Activated naive CD4-positive, alpha-beta T cell treated with anti-CD3 and anti-CD28 coated beads, Interleukin-2, amount 50 U/mL, for 24 hours (primary cell): ENCODE measurements around the gene FHL1.

Experiments
- H3K27ac Mint-ChIP-seq: one replicate; pipeline ENCODE4 v1.8.0; 2021; ENCODE audit warnings: mild to moderate bottlenecking, mixed read lengths
- H3K27me3 Mint-ChIP-seq: one replicate; pipeline ENCODE4 v1.8.0; 2021; ENCODE audit warnings: mixed read lengths
- H3K36me3 Mint-ChIP-seq: one replicate; pipeline ENCODE4 v1.8.0; 2021; ENCODE audit warnings: mixed read lengths
- H3K4me1 Mint-ChIP-seq: one replicate; pipeline ENCODE4 v1.8.0; 2021; ENCODE audit warnings: mixed read lengths
- H3K4me3 Mint-ChIP-seq: one replicate; pipeline ENCODE4 v1.8.0; 2021; ENCODE audit warnings: mild to moderate bottlenecking, mixed read lengths
- H3K9me3 Mint-ChIP-seq: one replicate; pipeline ENCODE4 v1.8.0; 2021; ENCODE audit warnings: mixed read lengths

The FHL1 gene

GRCh38 chrX:136130931-136131833 lies 16.2 kb upstream of the FHL1 start:
- H3K9me3 Mint-ChIP-seq: no peaks in the 10 kb centered on the region
- no peak overlapping the region for H3K27ac Mint-ChIP-seq
- no peaks in the 10 kb centered on the region for H3K4me1 Mint-ChIP-seq
- H3K36me3 Mint-ChIP-seq: no peaks in the 10 kb centered on the region
- H3K4me3 Mint-ChIP-seq: no peak overlapping the region
- H3K27me3 Mint-ChIP-seq: no peaks in the 10 kb centered on the region

DNA sequence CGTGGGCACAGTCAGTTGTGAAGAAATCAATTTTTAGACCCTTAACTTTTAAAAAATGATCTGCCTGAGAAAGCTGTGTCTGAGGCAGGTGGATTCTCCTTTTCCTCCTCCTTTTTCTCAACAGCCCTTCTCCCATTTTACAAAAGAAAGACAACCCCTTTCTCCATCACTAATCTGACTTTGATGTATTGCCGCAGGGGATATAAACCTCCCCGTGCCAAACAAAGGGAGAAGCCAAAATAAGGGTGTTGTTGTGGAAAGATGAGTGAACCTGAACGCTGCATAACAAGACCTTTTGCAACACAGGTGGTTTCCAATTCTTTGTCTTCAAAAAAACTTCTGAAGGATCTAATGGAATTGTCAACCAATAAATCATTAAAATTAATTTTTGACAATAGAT lies 8.4 kb upstream of the FHL1 start:
- Mint-ChIP-seq H3K36me3 (no peaks in the 10 kb centered on the region), H3K9me3 (no peaks in the 10 kb centered on the region), H3K4me3 (no peak overlapping the region), H3K27me3 (no peaks in the 10 kb centered on the region), H3K4me1 (peaks cover 10% of the 10 kb centered on the region), H3K27ac (no peak overlapping the region)

DNA sequence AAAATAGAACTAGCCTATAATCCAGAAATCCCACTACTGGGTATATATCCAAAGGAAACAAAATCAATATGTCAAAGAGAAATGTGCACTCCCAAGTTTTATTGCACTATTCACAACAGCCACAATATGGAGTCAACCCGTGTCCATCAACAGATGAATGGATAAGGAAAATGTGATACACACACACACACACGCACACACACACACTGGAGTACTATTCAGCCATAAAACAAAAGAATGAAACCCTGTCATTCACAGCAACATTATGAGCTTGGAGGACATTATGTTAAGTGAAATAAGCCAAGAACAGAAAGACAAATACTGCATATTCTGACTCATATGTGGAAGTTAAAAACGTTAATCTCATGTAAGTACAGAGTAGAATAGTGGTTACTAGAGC lies 5.8 kb upstream of the FHL1 start:
- no peaks in the 10 kb centered on the region for H3K27me3 Mint-ChIP-seq
- no peaks in the 10 kb centered on the region for H3K9me3 Mint-ChIP-seq
- H3K36me3 Mint-ChIP-seq: no peaks in the 10 kb centered on the region
- peaks cover 34% of the 10 kb centered on the region for H3K4me1 Mint-ChIP-seq
- no peak overlapping the region for H3K4me3 Mint-ChIP-seq
- H3K27ac Mint-ChIP-seq: peak overlapping the region; percentile 7

DNA sequence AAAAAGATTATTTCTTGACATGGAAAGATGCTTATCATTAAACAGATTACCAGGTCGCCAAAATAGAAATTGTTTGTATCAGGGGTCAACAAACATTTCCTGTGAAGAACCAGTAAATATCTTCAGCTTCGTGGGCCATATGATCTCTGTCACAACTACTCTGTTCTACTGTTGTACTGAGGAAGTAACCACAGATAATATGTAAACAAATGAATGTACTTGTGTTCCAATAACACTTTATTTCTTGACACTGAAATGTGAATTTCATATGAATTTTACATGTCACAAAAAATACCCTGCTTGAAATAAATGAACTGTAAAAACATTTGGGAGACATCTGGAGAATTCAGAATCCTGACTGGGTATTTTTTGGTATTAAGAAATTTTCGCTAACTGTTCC lies 4.7 kb upstream of the FHL1 start:
- no peak overlapping the region for H3K4me3 Mint-ChIP-seq
- H3K36me3 Mint-ChIP-seq: no peaks in the 10 kb centered on the region
- H3K27me3 Mint-ChIP-seq: no peaks in the 10 kb centered on the region
- H3K4me1 Mint-ChIP-seq: peaks cover 37% of the 10 kb centered on the region
- no peak overlapping the region for H3K27ac Mint-ChIP-seq
- no peaks in the 10 kb centered on the region for H3K9me3 Mint-ChIP-seq

GRCh38 chrX:136143711-136144110 lies 3.6 kb upstream of the FHL1 start:
- Mint-ChIP-seq H3K27me3 (no peaks in the 10 kb centered on the region), H3K4me1 (peaks cover 37% of the 10 kb centered on the region), H3K4me3 (peak overlapping the region; percentile 70), H3K36me3 (no peaks in the 10 kb centered on the region), H3K27ac (peak overlapping the region; percentile 65), H3K9me3 (no peaks in the 10 kb centered on the region)

DNA sequence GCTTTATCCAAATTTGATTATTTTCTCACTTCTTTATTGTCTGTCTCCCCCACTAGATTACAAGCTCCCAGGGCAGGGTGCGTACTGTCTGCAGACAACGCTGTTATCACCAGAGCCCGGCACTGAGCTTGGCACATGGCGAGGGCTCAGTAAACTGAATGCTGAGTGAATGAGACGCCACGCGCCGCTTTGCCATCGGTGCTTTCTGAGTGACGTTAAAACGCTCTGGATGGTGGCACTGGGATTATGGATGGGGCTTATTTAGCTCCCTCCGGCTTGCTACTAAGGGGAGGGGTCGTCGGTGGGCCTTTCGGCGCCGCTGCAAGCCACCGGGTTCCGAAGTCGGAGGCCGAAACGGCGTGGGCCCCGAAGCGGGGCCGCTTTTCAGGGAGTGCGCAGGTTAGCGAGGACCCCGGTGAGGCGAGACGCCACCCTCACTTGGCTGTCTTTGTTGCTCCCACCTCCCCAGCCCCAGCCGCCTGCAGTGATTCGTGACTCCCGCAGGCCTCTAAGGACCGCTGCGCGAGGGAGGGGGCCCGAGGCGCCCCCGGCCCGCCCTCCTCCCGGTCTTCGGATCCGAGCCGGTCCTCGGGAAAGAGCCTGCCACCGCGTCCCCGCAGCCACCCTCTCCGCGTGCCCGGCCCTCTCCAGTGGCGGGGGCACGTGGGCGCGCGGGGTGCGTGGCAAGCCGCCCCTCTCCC lies 569 bp upstream of the FHL1 start:
- peak overlapping the region; percentile 89 for H3K4me3 Mint-ChIP-seq
- H3K27ac Mint-ChIP-seq: peak overlapping the region; percentile 93
- no peaks in the 10 kb centered on the region for H3K27me3 Mint-ChIP-seq
- H3K36me3 Mint-ChIP-seq: no peaks in the 10 kb centered on the region
- H3K9me3 Mint-ChIP-seq: no peaks in the 10 kb centered on the region
- peaks cover 41% of the 10 kb centered on the region for H3K4me1 Mint-ChIP-seq

- no peak overlapping the region for H3K27ac Mint-ChIP-seq
- no peaks in the 10 kb centered on the region for H3K36me3 Mint-ChIP-seq
- H3K27me3 Mint-ChIP-seq: no peaks in the 10 kb centered on the region
- H3K4me3 Mint-ChIP-seq: peak overlapping the region; percentile 59
- H3K4me1 Mint-ChIP-seq: peaks cover 38% of the 10 kb centered on the region
- H3K9me3 Mint-ChIP-seq: no peaks in the 10 kb centered on the region
Observed at GRCh38 chrX:136147976-136148375, 643 bp downstream of the FHL1 start.

DNA sequence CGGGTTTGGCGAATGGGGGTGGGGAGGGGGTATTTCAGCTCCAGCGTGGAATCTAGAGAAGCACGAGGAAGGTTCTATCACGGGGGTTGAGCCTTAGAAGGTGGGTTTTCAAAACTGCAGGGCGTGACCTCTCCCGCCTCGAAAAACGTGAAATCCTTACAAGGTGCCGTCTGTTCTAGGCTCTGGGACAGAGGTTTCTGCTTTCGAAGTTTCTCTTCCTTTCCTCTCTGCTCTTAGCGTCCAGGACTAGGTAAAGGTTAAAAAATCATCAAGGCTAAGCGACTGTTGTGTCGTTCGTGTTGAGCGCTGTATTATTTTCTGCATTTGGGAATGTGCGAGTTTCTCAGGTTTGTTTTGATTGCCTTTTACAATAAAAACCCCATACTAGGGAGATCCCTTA lies 1.1 kb downstream of the FHL1 start:
- Mint-ChIP-seq H3K4me3 (peak overlapping the region; percentile 59), H3K27me3 (no peaks in the 10 kb centered on the region), H3K36me3 (no peaks in the 10 kb centered on the region), H3K4me1 (peaks cover 36% of the 10 kb centered on the region), H3K27ac (no peak overlapping the region), H3K9me3 (no peaks in the 10 kb centered on the region)

DNA sequence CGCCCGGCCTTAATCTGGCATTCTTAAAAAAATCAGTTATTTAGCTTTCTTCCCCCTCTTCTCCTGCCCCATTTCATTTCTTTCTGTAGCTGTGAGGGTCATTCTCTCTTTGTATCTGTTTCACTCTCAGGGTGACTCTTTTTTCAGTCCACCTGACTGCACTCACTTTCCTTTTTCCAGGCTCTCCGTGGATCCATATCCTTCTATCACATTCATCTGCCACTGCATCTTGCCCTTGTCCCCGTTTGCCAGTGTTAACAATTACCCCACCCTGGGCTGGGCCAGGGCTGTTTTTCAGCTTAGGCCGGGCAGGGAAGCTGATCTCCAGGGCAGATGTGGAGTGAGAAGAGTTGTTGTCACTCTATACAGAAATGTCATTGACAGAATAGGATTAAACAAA lies 7.7 kb downstream of the FHL1 start:
- H3K9me3 Mint-ChIP-seq: no peaks in the 10 kb centered on the region
- H3K4me3 Mint-ChIP-seq: no peak overlapping the region
- H3K27ac Mint-ChIP-seq: no peak overlapping the region
- no peaks in the 10 kb centered on the region for H3K36me3 Mint-ChIP-seq
- no peaks in the 10 kb centered on the region for H3K27me3 Mint-ChIP-seq
- H3K4me1 Mint-ChIP-seq: peaks cover 19% of the 10 kb centered on the region

GRCh38 chrX:136156560-136157117 lies 9.3 kb downstream of the FHL1 start:
- Mint-ChIP-seq H3K36me3 (no peaks in the 10 kb centered on the region), H3K4me3 (no peak overlapping the region), H3K27ac (no peak overlapping the region), H3K4me1 (peaks cover 19% of the 10 kb centered on the region), H3K9me3 (no peaks in the 10 kb centered on the region), H3K27me3 (no peaks in the 10 kb centered on the region)

- H3K36me3 Mint-ChIP-seq: no peaks in the 10 kb centered on the region
- no peaks in the 10 kb centered on the region for H3K27me3 Mint-ChIP-seq
- H3K4me1 Mint-ChIP-seq: peaks cover 21% of the 10 kb centered on the region
- no peaks in the 10 kb centered on the region for H3K9me3 Mint-ChIP-seq
- no peak overlapping the region for H3K4me3 Mint-ChIP-seq
- no peak overlapping the region for H3K27ac Mint-ChIP-seq
Observed at GRCh38 chrX:136157187-136157586, 9.9 kb downstream of the FHL1 start.

GRCh38 chrX:136158685-136159084 lies 11.4 kb downstream of the FHL1 start:
- H3K4me1 Mint-ChIP-seq: peaks cover 23% of the 10 kb centered on the region
- no peak overlapping the region for H3K4me3 Mint-ChIP-seq
- no peak overlapping the region for H3K27ac Mint-ChIP-seq
- H3K36me3 Mint-ChIP-seq: no peaks in the 10 kb centered on the region
- H3K9me3 Mint-ChIP-seq: no peaks in the 10 kb centered on the region
- no peaks in the 10 kb centered on the region for H3K27me3 Mint-ChIP-seq

DNA sequence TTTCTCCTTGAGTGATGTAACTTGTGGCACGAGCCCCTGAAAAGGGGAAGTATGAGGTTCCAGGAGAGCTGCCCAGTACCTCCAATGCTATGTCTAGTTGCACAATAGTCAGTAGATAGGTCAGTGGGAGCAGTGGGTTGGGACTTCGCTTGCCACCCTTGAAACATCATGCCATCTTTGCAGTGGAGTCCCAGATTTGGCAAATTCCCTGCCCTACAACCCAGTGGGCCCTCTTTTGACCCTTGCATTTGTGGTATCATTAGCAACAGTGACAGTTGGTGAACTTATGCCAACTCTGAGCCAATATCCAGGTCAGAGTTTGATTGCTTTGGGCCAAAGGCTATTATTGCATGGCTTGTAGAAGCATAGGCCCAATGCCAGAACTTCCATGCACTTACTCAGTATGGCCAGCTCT lies 12.3 kb downstream of the FHL1 start:
- no peaks in the 10 kb centered on the region for H3K9me3 Mint-ChIP-seq
- H3K4me3 Mint-ChIP-seq: no peak overlapping the region
- peaks cover 23% of the 10 kb centered on the region for H3K4me1 Mint-ChIP-seq
- no peak overlapping the region for H3K27ac Mint-ChIP-seq
- H3K36me3 Mint-ChIP-seq: no peaks in the 10 kb centered on the region
- H3K27me3 Mint-ChIP-seq: no peaks in the 10 kb centered on the region

DNA sequence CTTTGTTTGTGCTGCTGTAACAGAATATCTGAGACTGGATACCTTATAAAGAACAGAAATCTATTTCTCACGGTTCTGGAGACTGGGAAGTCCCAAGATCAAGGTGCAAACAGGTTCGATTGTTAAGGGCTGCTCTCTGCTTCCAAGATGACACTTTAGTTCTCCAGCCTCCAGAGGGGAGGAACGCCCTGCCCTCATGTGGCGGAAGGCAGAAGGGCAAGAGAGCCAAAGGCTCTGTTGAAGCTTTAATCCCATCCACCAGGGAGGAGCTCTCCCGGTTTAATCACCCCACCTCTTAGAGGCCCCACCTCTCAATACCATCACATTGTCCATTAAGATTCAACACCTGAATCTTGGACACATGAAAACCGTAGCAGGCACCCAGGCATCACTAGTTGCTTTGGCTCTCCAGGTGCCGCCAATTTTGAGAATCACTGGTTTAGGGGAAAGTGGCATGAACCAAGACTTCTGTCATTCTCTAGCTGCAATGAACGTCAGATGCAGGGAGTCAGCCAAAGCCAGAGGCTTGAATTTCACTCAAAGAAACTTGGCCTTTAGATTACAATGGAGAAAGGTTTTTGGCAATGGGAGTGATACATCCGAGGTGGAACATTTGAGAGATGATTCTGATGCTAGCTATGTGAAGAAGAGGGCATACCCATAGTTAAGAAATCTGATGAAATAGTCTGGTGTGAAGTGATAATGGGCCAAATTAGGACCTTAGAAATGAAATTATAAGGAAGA lies 15.7 kb downstream of the FHL1 start:
- Mint-ChIP-seq H3K27ac (no peak overlapping the region), H3K4me3 (no peak overlapping the region), H3K36me3 (no peaks in the 10 kb centered on the region), H3K4me1 (peaks cover 8% of the 10 kb centered on the region), H3K27me3 (no peaks in the 10 kb centered on the region), H3K9me3 (no peaks in the 10 kb centered on the region)

DNA sequence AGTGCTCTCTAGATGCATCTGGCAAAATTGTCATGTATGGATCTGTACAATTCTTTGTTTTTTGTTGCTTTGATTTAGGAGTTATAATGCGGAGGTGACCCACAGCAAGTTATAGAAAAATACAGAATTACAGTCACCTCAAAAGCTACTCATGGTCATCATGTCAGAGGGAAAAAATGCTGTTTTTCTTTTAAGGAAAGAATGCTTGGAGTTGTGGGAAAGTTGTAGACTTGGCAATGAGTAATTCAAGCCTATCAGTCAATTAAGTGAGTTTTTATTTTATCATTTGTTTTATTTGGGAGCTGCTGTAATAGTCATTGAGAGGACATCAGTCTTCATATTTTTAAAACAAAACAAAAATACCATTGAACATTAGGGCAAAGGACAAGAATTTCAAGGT lies 16.4 kb downstream of the FHL1 start:
- no peaks in the 10 kb centered on the region for H3K27me3 Mint-ChIP-seq
- H3K4me3 Mint-ChIP-seq: no peak overlapping the region
- no peaks in the 10 kb centered on the region for H3K9me3 Mint-ChIP-seq
- H3K36me3 Mint-ChIP-seq: no peaks in the 10 kb centered on the region
- peaks cover 4% of the 10 kb centered on the region for H3K4me1 Mint-ChIP-seq
- no peak overlapping the region for H3K27ac Mint-ChIP-seq
